ENCODE results near the gene KCNG4.

KCNG4 gene

GRCh38 chr16:84268291-84269040 is 28.7 kb upstream of the KCNG4 start:
- DNase-seq (ENCODE audit: low read depth): no peak
- no peak for TF ChIP-seq CTCF (conservative IDR thresholded peaks at IDR 0.05; ENCODE audit: control insufficient read depth, insufficient read depth, low read depth, low read length)
- no peak overlapping the region for H3K4me3 ChIP-seq (ENCODE audit: control insufficient read depth, low read depth, low read length)

- TF ChIP-seq CTCF (conservative IDR thresholded peaks at IDR 0.05; ENCODE audit: control insufficient read depth, insufficient read depth, low read depth, low read length): no peak
- no peak overlapping the region for H3K4me3 ChIP-seq (ENCODE audit: control insufficient read depth, low read depth, low read length)
- DNase-seq (ENCODE audit: low read depth): no peak
Measured at GRCh38 chr16:84267380-84267779, 27.6 kb upstream of the KCNG4 start.

- no peak overlapping the region for H3K4me3 ChIP-seq (ENCODE audit: control insufficient read depth, low read depth, low read length)
- no peak for TF ChIP-seq CTCF (conservative IDR thresholded peaks at IDR 0.05; ENCODE audit: control insufficient read depth, insufficient read depth, low read depth, low read length)
- peak; percentile 63 for DNase-seq (ENCODE audit: low read depth)
Measured at GRCh38 chr16:84266451-84266850, 26.6 kb upstream of the KCNG4 start.

GRCh38 chr16:84262939-84263338 is 23.1 kb upstream of the KCNG4 start:
- TF ChIP-seq CTCF (conservative IDR thresholded peaks at IDR 0.05; ENCODE audit: control insufficient read depth, insufficient read depth, low read depth, low read length): no peak
- DNase-seq (ENCODE audit: low read depth): no peak
- H3K4me3 ChIP-seq (ENCODE audit: control insufficient read depth, low read depth, low read length): no peak overlapping the region

- DNase-seq (ENCODE audit: low read depth): no peak
- no peak for TF ChIP-seq CTCF (conservative IDR thresholded peaks at IDR 0.05; ENCODE audit: control insufficient read depth, insufficient read depth, low read depth, low read length)
- no peak overlapping the region for H3K4me3 ChIP-seq (ENCODE audit: control insufficient read depth, low read depth, low read length)
Measured at GRCh38 chr16:84262031-84262430, 22.2 kb upstream of the KCNG4 start.

GRCh38 chr16:84260766-84261554 is 21.1 kb upstream of the KCNG4 start:
- H3K4me3 ChIP-seq (ENCODE audit: control insufficient read depth, low read depth, low read length): no peak overlapping the region
- TF ChIP-seq CTCF (conservative IDR thresholded peaks at IDR 0.05; ENCODE audit: control insufficient read depth, insufficient read depth, low read depth, low read length): no peak
- no peak for DNase-seq (ENCODE audit: low read depth)

Measured in fibroblast of mammary gland (primary cell).